T-helper 17 cell (primary cell): Measurements from ENCODE around the gene UNC5A. TPM values are rescaled to one million over a fixed set of nuclear protein-coding genes. Genes with fewer than 3 reads are reported as not detected.
"Not testable (repeated sequence)": the region's sequence is repeated elsewhere in the genome, so short reads cannot be mapped to it uniquely, and the experiment has no call there.

Experiments
- ATAC-seq: fragments of 150-1000 bp; cut with Tn5 transposase; 2 replicates; pipeline ENCODE4 v1.10.0; 2021; ENCODE audit warnings: mild to moderate bottlenecking, moderate library complexity
- DNase-seq, 3 donors: peaks; one replicate each; pipeline versions ENCODE4 v3.0.0 to v3.0.0-alpha.2; 2020 to 2021
- H3K9me3 ChIP-seq: one replicate; pipeline ENCODE4 v1.7.0; 2013; ENCODE audit warnings: low read length, mild to moderate bottlenecking; ENCODE audit not compliant: control insufficient read depth, poor library complexity, severe bottlenecking
- H3K27ac Mint-ChIP-seq: one replicate; pipeline ENCODE4 v1.8.0; 2022; ENCODE audit warnings: mild to moderate bottlenecking, moderate library complexity, mixed read lengths
- H3K27me3 Mint-ChIP-seq: one replicate; pipeline ENCODE4 v1.8.0; 2022; ENCODE audit warnings: mixed read lengths
- H3K36me3 Mint-ChIP-seq: one replicate; pipeline ENCODE4 v1.8.0; 2022; ENCODE audit warnings: low read depth, mixed read lengths
- H3K4me1 Mint-ChIP-seq: one replicate; pipeline ENCODE4 v1.8.0; 2022; ENCODE audit warnings: mild to moderate bottlenecking, mixed read lengths
- H3K4me3 Mint-ChIP-seq: one replicate; pipeline ENCODE4 v1.8.0; 2022; ENCODE audit warnings: mild to moderate bottlenecking, moderate library complexity, mixed read lengths
- total RNA-seq, 4 donors: library from RNA in 2 of 4; stranded (reverse) in 2 of 4; gene quantifications; one replicate each; pipeline ENCODE4 v1.2.3 and lab custom pipeline; 2022 to 2026

UNC5A gene
- total RNA-seq, 2 donors from 2014 or later, result not detected

- Mint-ChIP-seq H3K36me3 (no peaks in the 10 kb centered on the region), H3K4me1 (peaks cover 4% of the 10 kb centered on the region), H3K27ac (no peak overlapping the region), H3K27me3 (peaks cover 46% of the 10 kb centered on the region), H3K4me3 (no peak overlapping the region)
- H3K9me3 ChIP-seq, result no peaks in the 10 kb centered on the region
- DNase-seq (no peak), ATAC-seq (no peak)
These were observed 54.4 kb downstream of the UNC5A start for GRCh38 chr5:176864755-176865154.

GRCh38 chr5:176865964-176866363 is 55.6 kb downstream of the UNC5A start:
- no peaks in the 10 kb centered on the region for H3K9me3 ChIP-seq
- ATAC-seq (no peak), DNase-seq (no peak)
- H3K36me3 Mint-ChIP-seq, result no peaks in the 10 kb centered on the region
- H3K27me3 Mint-ChIP-seq, result peaks cover 46% of the 10 kb centered on the region
- no peak overlapping the region for H3K4me3 Mint-ChIP-seq
- H3K4me1 Mint-ChIP-seq, result peaks cover 7% of the 10 kb centered on the region
- no peak overlapping the region for H3K27ac Mint-ChIP-seq

GRCh38 chr5:176866707-176867310 is 56.5 kb downstream of the UNC5A start:
- Mint-ChIP-seq H3K4me3 (no peak overlapping the region), H3K4me1 (peaks cover 7% of the 10 kb centered on the region), H3K36me3 (no peaks in the 10 kb centered on the region), H3K27me3 (peaks cover 46% of the 10 kb centered on the region), H3K27ac (no peak overlapping the region)
- no peaks in the 10 kb centered on the region for H3K9me3 ChIP-seq
- no peak for DNase-seq
- ATAC-seq, result no peak

- Mint-ChIP-seq H3K36me3 (no peaks in the 10 kb centered on the region), H3K4me1 (peaks cover 7% of the 10 kb centered on the region), H3K27ac (no peak overlapping the region), H3K4me3 (no peak overlapping the region), H3K27me3 (peaks cover 37% of the 10 kb centered on the region)
- no peak for DNase-seq
- ATAC-seq, result no peak
- H3K9me3 ChIP-seq, result no peaks in the 10 kb centered on the region
These were observed 57.8 kb downstream of the UNC5A start for GRCh38 chr5:176868126-176868525.

- H3K4me1 Mint-ChIP-seq, result peaks cover 9% of the 10 kb centered on the region
- H3K36me3 Mint-ChIP-seq, result no peaks in the 10 kb centered on the region
- H3K4me3 Mint-ChIP-seq, result no peak overlapping the region
- H3K27ac Mint-ChIP-seq, result no peak overlapping the region
- H3K27me3 Mint-ChIP-seq, result peaks cover 31% of the 10 kb centered on the region
- ATAC-seq, result no peak
- DNase-seq, result no peak
- no peaks in the 10 kb centered on the region for H3K9me3 ChIP-seq
These were observed 58.4 kb downstream of the UNC5A start for GRCh38 chr5:176868731-176869130.

GRCh38 chr5:176869501-176870109 is 59.2 kb downstream of the UNC5A start:
- Mint-ChIP-seq H3K27ac (no peak overlapping the region), H3K27me3 (peaks cover 26% of the 10 kb centered on the region), H3K4me1 (peaks cover 9% of the 10 kb centered on the region), H3K36me3 (no peaks in the 10 kb centered on the region), H3K4me3 (no peak overlapping the region)
- H3K9me3 ChIP-seq, result no peaks in the 10 kb centered on the region
- no peak for DNase-seq
- ATAC-seq, result no peak

- H3K4me1 Mint-ChIP-seq, result peaks cover 10% of the 10 kb centered on the region
- DNase-seq (no peak), ATAC-seq (no peak)
- H3K9me3 ChIP-seq, result no peaks in the 10 kb centered on the region
- H3K36me3 Mint-ChIP-seq, result no peaks in the 10 kb centered on the region
- no peak overlapping the region for H3K27ac Mint-ChIP-seq
- H3K27me3 Mint-ChIP-seq, result peaks cover 30% of the 10 kb centered on the region
- no peak overlapping the region for H3K4me3 Mint-ChIP-seq
These were observed 59.8 kb downstream of the UNC5A start for GRCh38 chr5:176870110-176870591.

GRCh38 chr5:176870644-176871043 is 60.3 kb downstream of the UNC5A start:
- not testable (repeated sequence) for H3K36me3 Mint-ChIP-seq, H3K4me3 Mint-ChIP-seq, H3K27ac Mint-ChIP-seq, ATAC-seq, H3K9me3 ChIP-seq, DNase-seq
- peaks cover 15% of the 10 kb centered on the region for H3K4me1 Mint-ChIP-seq
- peaks cover 30% of the 10 kb centered on the region for H3K27me3 Mint-ChIP-seq

- Mint-ChIP-seq H3K27me3 (peaks cover 25% of the 10 kb centered on the region), H3K4me1 (peaks cover 18% of the 10 kb centered on the region)
- not testable (repeated sequence) for H3K36me3 Mint-ChIP-seq, DNase-seq, H3K27ac Mint-ChIP-seq, ATAC-seq, H3K9me3 ChIP-seq, H3K4me3 Mint-ChIP-seq
These were observed 62.2 kb downstream of the UNC5A start for GRCh38 chr5:176872586-176872985.

GRCh38 chr5:176873011-176873410 is 62.7 kb downstream of the UNC5A start:
- peaks cover 24% of the 10 kb centered on the region for H3K27me3 Mint-ChIP-seq
- not testable (repeated sequence) for H3K36me3 Mint-ChIP-seq, H3K4me3 Mint-ChIP-seq, H3K9me3 ChIP-seq, ATAC-seq, DNase-seq
- H3K4me1 Mint-ChIP-seq, result peaks cover 18% of the 10 kb centered on the region
- H3K27ac Mint-ChIP-seq, result peak overlapping the region; percentile 5

GRCh38 chr5:176873541-176874172 is 63.3 kb downstream of the UNC5A start:
- DNase-seq, result no peak
- Mint-ChIP-seq H3K36me3 (no peaks in the 10 kb centered on the region), H3K4me3 (no peak overlapping the region), H3K27me3 (peaks cover 28% of the 10 kb centered on the region), H3K27ac (peak overlapping the region; percentile 5), H3K4me1 (peaks cover 18% of the 10 kb centered on the region)
- H3K9me3 ChIP-seq, result no peaks in the 10 kb centered on the region
- ATAC-seq, result no peak

- no peaks in the 10 kb centered on the region for H3K9me3 ChIP-seq
- no peak for ATAC-seq
- H3K27ac Mint-ChIP-seq, result no peak overlapping the region
- peaks cover 18% of the 10 kb centered on the region for H3K4me1 Mint-ChIP-seq
- H3K27me3 Mint-ChIP-seq, result peaks cover 32% of the 10 kb centered on the region
- no peak overlapping the region for H3K4me3 Mint-ChIP-seq
- H3K36me3 Mint-ChIP-seq, result no peaks in the 10 kb centered on the region
- DNase-seq, result no peak
These were observed 63.9 kb downstream of the UNC5A start for GRCh38 chr5:176874198-176874780.

- no peak for DNase-seq
- ATAC-seq, result no peak
- H3K27ac Mint-ChIP-seq, result no peak overlapping the region
- peaks cover 35% of the 10 kb centered on the region for H3K27me3 Mint-ChIP-seq
- H3K4me1 Mint-ChIP-seq, result peaks cover 18% of the 10 kb centered on the region
- no peak overlapping the region for H3K4me3 Mint-ChIP-seq
- no peaks in the 10 kb centered on the region for H3K36me3 Mint-ChIP-seq
- no peaks in the 10 kb centered on the region for H3K9me3 ChIP-seq
These were observed 64.7 kb downstream of the UNC5A start for GRCh38 chr5:176875014-176875550.
